GM23338 (cell line): ENCODE results near the gene DSCAML1.

Experiments used
- CTCF ChIP-seq, 2 experiments: fragments of 200-600 bp in 1 of 2; sonication (generic) in 1 of 2; conservative IDR thresholded peaks; 2 replicates each; pipeline versions ENCODE4 v1.5.1 to v1.6.1; 2016 to 2017; ENCODE audit warnings: antibody characterized with exemption in 2 of 2, low read depth in 2 of 2, mild to moderate bottlenecking in 2 of 2, moderate library complexity in 1 of 2
- ETS1 ChIP-seq: IDR thresholded peaks from 2 replicates; pipeline ENCODE4 v1.6.1; 2016; ENCODE audit warnings: antibody characterized with exemption
- EZH2 ChIP-seq: fragments of 200-600 bp; sonication (generic); IDR thresholded peaks from one replicate; pipeline ENCODE4 v1.8.0; 2017; ENCODE audit warnings: antibody characterized with exemption, mild to moderate bottlenecking, low read depth; ENCODE audit not compliant: unreplicated experiment
- NANOG ChIP-seq: IDR thresholded peaks from 2 replicates; pipeline ENCODE4 v1.6.1; 2016; ENCODE audit warnings: antibody characterized with exemption, borderline replicate concordance

- TF ChIP-seq EZH2 (no peak), CTCF (conservative IDR thresholded peaks at IDR 0.05; ENCODE audit: low read depth in 2 of 2) (no peak), NANOG (no peak), ETS1 (no peak)
Measured at GRCh38 chr11:117425679-117426296, 371.2 kb downstream of the DSCAML1 start.
